Lower lobe of right lung (tissue), 2 donors: Measurements from ENCODE around the gene SMCHD1. TPM values are rescaled to one million over a fixed set of nuclear protein-coding genes. Genes with fewer than 3 reads are reported as not detected.

ENCODE experiments used
- ATAC-seq, 2 donors: fragments of 200-7000 bp; cut with Tn5 transposase; one replicate each; pipeline ENCODE4 v1.9.1; 2020 to 2022; ENCODE audit warnings: mild to moderate bottlenecking in 2 of 2, moderate library complexity in 2 of 2
- DNase-seq: peaks from one replicate; pipeline ENCODE4 v3.0.0-alpha.2; 2020
- H3K27ac ChIP-seq: fragments of 200-600 bp; one replicate; pipeline ENCODE4 v1.8.0; 2022
- H3K27me3 ChIP-seq: fragments of 200-600 bp; one replicate; pipeline ENCODE4 v1.8.0; 2022; ENCODE audit warnings: low read depth
- H3K36me3 ChIP-seq: fragments of 200-600 bp; one replicate; pipeline ENCODE4 v1.8.0; 2022; ENCODE audit warnings: mild to moderate bottlenecking
- H3K4me1 ChIP-seq: fragments of 200-600 bp; one replicate; pipeline ENCODE4 v1.8.0; 2022
- H3K4me3 ChIP-seq: fragments of 200-600 bp; one replicate; pipeline ENCODE4 v1.8.0; 2022; ENCODE audit warnings: mild to moderate bottlenecking
- H3K9me3 ChIP-seq: fragments of 200-600 bp; one replicate; pipeline ENCODE4 v1.8.0; 2022
- intact Hi-C: fragments of 100-400 bp; cut with DNase I; formaldehyde crosslinking; loops from one replicate; pipeline ENCODE4 v1.11.0; 2022
- total RNA-seq: library from RNA; stranded (reverse); fragmentation: NEBNext Ultra II Directional; extraction: Animal tissue kit (Norgen Biotek cat#: 25700); gene quantifications from one replicate; pipeline ENCODE4 v1.2.1, GENCODE V29; 2021
- TF ChIP-seq, protein P1 (sequence below): fragments of 200-600 bp; IDR thresholded peaks from one replicate; pipeline ENCODE4 v1.8.0; 2022; ENCODE audit warnings: antibody characterized with exemption, mild to moderate bottlenecking
- donor health status: DM: no; HTN: yes; CAD: no; lungs with severe emphysema.

The SMCHD1 gene
- total RNA-seq, 1 donor from 2014 or later: 55.9 TPM

DNA sequence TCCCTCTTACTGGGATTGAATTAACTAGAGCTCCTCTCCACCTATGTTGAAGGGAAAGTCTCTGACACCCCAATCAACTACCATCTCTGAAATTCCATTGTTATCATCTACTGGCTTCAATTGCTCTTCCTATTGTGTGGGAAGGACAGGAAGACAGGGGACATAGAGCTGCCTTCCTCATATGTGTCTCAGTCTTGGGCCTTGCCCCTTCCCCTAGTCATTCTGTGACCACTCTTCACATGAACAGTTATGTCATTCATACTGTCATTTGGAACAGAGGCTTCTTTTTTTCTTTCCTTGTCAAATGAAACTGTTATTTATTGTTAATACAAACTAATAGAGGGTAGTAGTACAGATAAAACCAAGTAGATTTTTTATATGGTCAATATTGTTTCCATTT is 121.7 kb downstream of the SMCHD1 start:
- DNase-seq: no peak
- Histone ChIP-seq H3K4me3 (no peak overlapping the region), H3K4me1 (no peaks in the 10 kb centered on the region), H3K27me3 (no peaks in the 10 kb centered on the region), H3K36me3 (peaks cover 89% of the 10 kb centered on the region), H3K27ac (no peak overlapping the region), H3K9me3 (no peaks in the 10 kb centered on the region)
- TF ChIP-seq, protein P1, sequence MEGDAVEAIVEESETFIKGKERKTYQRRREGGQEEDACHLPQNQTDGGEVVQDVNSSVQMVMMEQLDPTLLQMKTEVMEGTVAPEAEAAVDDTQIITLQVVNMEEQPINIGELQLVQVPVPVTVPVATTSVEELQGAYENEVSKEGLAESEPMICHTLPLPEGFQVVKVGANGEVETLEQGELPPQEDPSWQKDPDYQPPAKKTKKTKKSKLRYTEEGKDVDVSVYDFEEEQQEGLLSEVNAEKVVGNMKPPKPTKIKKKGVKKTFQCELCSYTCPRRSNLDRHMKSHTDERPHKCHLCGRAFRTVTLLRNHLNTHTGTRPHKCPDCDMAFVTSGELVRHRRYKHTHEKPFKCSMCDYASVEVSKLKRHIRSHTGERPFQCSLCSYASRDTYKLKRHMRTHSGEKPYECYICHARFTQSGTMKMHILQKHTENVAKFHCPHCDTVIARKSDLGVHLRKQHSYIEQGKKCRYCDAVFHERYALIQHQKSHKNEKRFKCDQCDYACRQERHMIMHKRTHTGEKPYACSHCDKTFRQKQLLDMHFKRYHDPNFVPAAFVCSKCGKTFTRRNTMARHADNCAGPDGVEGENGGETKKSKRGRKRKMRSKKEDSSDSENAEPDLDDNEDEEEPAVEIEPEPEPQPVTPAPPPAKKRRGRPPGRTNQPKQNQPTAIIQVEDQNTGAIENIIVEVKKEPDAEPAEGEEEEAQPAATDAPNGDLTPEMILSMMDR: no peak
- ATAC-seq: no peak
- intact Hi-C loops: no loop called here

DNA sequence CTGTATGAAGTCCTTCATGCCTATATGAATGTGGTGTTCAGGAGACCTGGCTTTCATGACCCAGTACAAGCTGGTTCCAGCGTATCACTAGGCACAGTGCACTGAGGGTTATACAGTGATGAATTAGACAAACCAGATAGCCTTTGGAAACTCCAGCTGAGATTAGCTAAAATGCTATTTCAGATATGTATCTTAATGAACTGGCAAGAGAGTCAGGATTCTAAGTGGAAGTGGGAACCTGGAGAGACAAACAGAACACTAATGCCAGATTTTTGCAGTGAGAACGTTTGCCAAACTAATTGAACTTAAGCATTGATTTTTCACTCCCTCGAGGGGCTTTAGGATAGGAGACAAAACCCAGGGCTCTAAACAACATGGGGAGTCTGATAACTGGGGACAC is 125.2 kb downstream of the SMCHD1 start:
- Histone ChIP-seq H3K9me3 (no peaks in the 10 kb centered on the region), H3K36me3 (peaks cover 87% of the 10 kb centered on the region), H3K4me1 (no peaks in the 10 kb centered on the region), H3K27me3 (no peaks in the 10 kb centered on the region), H3K27ac (no peak overlapping the region), H3K4me3 (no peak overlapping the region)
- intact Hi-C loops: no loop called here
- DNase-seq (no peak), ATAC-seq (no peak)
- TF ChIP-seq, protein P1: no peak

DNA sequence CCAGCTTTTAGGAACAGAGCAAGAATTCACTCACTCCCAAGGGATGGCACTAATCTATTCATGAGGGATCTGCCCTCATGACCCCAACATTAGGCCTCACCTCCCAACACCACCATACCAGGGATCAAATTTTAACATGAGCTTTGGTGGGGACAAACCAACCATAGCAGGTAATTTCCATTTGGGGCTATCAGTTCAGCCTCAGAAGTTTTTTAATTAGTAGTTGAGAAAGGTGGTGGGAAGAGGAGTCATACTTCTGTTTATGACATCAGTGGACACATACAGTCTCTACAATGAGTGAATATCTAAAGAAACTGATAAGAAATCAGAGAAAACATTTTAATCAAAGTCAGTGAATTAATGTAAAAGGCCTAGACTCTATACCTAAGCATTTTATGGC is 131.7 kb downstream of the SMCHD1 start:
- H3K36me3 ChIP-seq: peaks cover 93% of the 10 kb centered on the region
- intact Hi-C loops: no loop called here

DNA sequence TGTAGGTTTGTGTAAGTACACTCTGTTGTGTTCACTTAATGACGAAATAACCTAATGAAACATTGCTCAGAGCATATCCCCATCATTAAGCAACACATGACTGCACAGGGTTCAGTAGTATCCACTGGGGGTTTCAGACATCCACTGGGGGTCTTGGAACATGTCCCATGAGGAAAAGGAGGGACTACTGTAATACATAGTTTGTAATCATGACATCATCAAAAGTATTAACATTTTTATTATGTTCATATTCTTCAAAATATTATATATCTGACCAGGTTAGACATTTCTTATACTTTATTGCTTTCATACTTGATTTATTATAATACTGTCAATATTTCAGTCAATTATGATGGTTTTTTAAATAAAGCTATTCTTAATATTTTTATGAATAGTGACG is 136.9 kb downstream of the SMCHD1 start:
- DNase-seq (no peak), ATAC-seq (no peak)
- no peaks in the 10 kb centered on the region for H3K27me3 ChIP-seq
- no peaks in the 10 kb centered on the region for H3K9me3 ChIP-seq
- H3K4me1 ChIP-seq: no peaks in the 10 kb centered on the region
- TF ChIP-seq, protein P1: no peak
- peaks cover 88% of the 10 kb centered on the region for H3K36me3 ChIP-seq
- intact Hi-C loops: no loop called here
- H3K4me3 ChIP-seq: no peak overlapping the region
- no peak overlapping the region for H3K27ac ChIP-seq

More for the DNA sequence above, 131.7 kb downstream of the SMCHD1 start:
- H3K27me3 ChIP-seq: no peaks in the 10 kb centered on the region
- no peaks in the 10 kb centered on the region for H3K4me1 ChIP-seq
- ATAC-seq: no peak
- TF ChIP-seq, protein P1: no peak
- H3K4me3 ChIP-seq: no peak overlapping the region
- DNase-seq: no peak
- H3K9me3 ChIP-seq: no peaks in the 10 kb centered on the region
- no peak overlapping the region for H3K27ac ChIP-seq

DNA sequence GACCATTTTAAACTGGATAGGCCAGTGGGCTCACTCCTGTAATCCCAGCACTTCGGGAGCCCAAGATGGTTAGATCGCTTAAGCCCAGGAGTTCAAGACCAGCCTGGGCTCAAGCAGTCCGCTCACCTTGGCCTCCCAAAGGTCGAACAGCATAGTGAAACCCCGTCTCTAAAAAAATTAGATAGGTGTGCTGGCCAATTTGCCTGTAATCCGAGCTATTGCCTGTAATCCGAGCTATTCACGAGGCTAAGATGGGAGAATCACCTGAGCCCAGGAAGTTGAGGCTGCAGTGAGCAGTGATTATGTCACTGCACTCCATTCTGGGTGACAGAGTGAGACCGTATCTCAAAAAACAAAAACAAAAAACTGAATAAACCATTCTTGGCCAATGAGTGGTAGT is 138.6 kb downstream of the SMCHD1 start:
- H3K4me3 ChIP-seq: no peak overlapping the region
- no peaks in the 10 kb centered on the region for H3K27me3 ChIP-seq
- no peak for ATAC-seq
- no peaks in the 10 kb centered on the region for H3K9me3 ChIP-seq
- intact Hi-C loops: no loop called here
- peaks cover 77% of the 10 kb centered on the region for H3K36me3 ChIP-seq
- no peak overlapping the region for H3K27ac ChIP-seq
- no peaks in the 10 kb centered on the region for H3K4me1 ChIP-seq
- TF ChIP-seq, protein P1: no peak
- DNase-seq: no peak

DNA sequence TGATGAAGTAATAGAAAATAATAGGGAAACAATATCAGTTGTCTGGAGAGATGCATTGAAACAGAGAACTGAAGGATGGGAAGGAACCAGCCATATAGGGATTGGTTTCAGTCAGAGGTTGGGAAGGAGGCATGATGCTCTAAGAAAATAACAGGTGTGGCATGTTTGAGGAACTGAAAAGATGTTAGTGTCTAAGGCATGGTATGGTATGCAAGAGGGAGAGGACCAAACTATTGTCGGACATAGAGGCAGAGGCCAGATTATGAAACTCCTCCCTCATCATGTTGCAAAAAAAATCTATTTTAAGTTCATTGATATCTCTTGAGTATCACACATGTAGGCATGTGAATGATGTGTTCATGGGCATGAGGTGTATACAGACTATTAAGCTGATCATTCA is 142.4 kb downstream of the SMCHD1 start:
- DNase-seq (no peak), ATAC-seq (no peak)
- no peak overlapping the region for H3K27ac ChIP-seq
- no peaks in the 10 kb centered on the region for H3K27me3 ChIP-seq
- H3K36me3 ChIP-seq: peaks cover 65% of the 10 kb centered on the region
- H3K9me3 ChIP-seq: no peaks in the 10 kb centered on the region
- TF ChIP-seq, protein P1: no peak
- no peaks in the 10 kb centered on the region for H3K4me1 ChIP-seq
- intact Hi-C loops: no loop called here
- no peak overlapping the region for H3K4me3 ChIP-seq
